Fibroblast of peridontal ligament (primary cell): ENCODE data around the gene PRR15L.
"Not testable (repeated sequence)": the region's sequence is repeated elsewhere in the genome, so short reads cannot be mapped to it uniquely, and the experiment has no call there.

ENCODE experiments used
- DNase-seq: peaks from one replicate; pipeline ENCODE4 v3.0.0-alpha.2; 2010; ENCODE audit errors: extremely low read depth

The PRR15L gene

GRCh38 chr17:47957591-47958490, at the start of gene PRR15L:
Gene PRR15L, minus strand, starts transcription at chr17:47957883. Its CDS starts 4,649 bp downstream, at chr17:47953234.
- no peak for DNase-seq

GRCh38 chr17:48006936-48007709, 49.4 kb upstream of the PRR15L start:
- DNase-seq: no peak

- DNase-seq: no peak
Observed at GRCh38 chr17:48004983-48005382, 47.3 kb upstream of the PRR15L start.

GRCh38 chr17:48003417-48004151, 45.9 kb upstream of the PRR15L start:
- DNase-seq: no peak

GRCh38 chr17:48002916-48003416, 45.3 kb upstream of the PRR15L start:
- DNase-seq: no peak

- DNase-seq: peak; percentile 80
Observed at GRCh38 chr17:48002266-48002915, 44.7 kb upstream of the PRR15L start.

GRCh38 chr17:48001657-48002056, 44.0 kb upstream of the PRR15L start:
- not testable (repeated sequence) for DNase-seq

- DNase-seq: peak; percentile 66
Observed at GRCh38 chr17:48001197-48001596, 43.5 kb upstream of the PRR15L start.

- DNase-seq: peak; percentile 23
Observed at GRCh38 chr17:47999582-47999981, 41.9 kb upstream of the PRR15L start.

GRCh38 chr17:47998044-47998443, 40.4 kb upstream of the PRR15L start:
- no peak for DNase-seq

GRCh38 chr17:47997586-47997985, 39.9 kb upstream of the PRR15L start:
- DNase-seq: no peak

- DNase-seq: no peak
Observed at GRCh38 chr17:47996201-47996600, 38.5 kb upstream of the PRR15L start.

GRCh38 chr17:47995241-47995935, 37.7 kb upstream of the PRR15L start:
- no peak for DNase-seq

- no peak for DNase-seq
Observed at GRCh38 chr17:47994724-47995123, 37.0 kb upstream of the PRR15L start.

GRCh38 chr17:47993964-47994363, 36.3 kb upstream of the PRR15L start:
- no peak for DNase-seq

- no peak for DNase-seq
Observed at GRCh38 chr17:47993031-47993564, 35.4 kb upstream of the PRR15L start.

GRCh38 chr17:47992216-47992615, 34.5 kb upstream of the PRR15L start:
- no peak for DNase-seq

GRCh38 chr17:47990962-47991731, 33.5 kb upstream of the PRR15L start:
- no peak for DNase-seq

- no peak for DNase-seq
Observed at GRCh38 chr17:47989700-47990099, 32.0 kb upstream of the PRR15L start.

- no peak for DNase-seq
Observed at GRCh38 chr17:47989159-47989558, 31.5 kb upstream of the PRR15L start.
